ENCODE data around the gene GALNT2. TPM values are rescaled to one million over a fixed set of nuclear protein-coding genes. Genes with fewer than 3 reads are reported as not detected.
A peak's percentile ranks its signal among the peaks of the same experiment; 100 is the strongest.

Gene GALNT2
- total and polyA plus RNA-seq, 2 of the 13 experiments (the other 11 are each of a cell fraction or from before 2014, with no cell fraction given) = 39.3 to 39.6 TPM

DNA sequence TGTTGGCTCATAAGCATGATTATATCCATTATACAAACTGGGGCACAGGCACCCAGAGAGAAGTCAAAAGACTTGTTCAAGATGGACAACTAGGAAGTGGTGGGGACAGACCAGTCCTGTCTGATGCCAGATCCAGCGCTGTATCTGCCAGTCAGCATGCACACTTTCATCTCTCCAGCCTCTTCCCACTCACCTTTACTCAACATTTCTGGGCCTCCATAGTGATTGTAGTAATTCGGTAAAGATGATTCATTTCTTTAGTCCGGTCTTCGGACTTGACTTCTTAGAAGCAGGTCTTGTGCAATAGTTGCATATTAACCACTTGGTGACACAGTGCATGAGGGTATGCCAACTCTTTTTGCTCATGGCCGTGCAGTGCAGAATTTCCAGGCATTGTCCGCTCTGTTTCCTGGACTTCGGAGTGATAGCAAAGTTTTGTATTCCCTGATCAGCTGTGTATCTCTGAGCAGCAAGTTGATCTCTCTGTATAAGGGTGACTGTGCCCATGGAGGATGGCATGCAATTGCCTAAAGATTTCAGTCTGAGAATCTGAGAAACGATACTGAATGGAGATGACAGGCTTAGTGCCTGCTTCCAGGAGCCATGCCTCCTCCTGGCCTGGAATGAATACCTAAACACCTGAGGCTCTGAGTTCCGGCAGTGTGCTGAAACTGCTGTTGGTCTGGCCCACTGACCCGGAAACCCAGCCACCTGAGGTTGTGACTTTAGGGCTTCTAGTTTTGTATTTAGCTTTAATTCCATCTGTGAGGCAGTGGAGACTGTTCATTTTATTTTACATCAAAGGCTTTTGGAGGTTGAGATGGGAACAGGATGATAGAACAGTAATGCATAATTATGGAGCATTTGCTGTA is 39.0 kb downstream of the GALNT2 start (continued):
- TF ChIP-seq ZMYM4 (CRISPR knock-in tag; IDR thresholded peaks at IDR 0.05) (peak; percentile 57), NFIB (CRISPR knock-in tag; IDR thresholded peaks at IDR 0.05; ENCODE audit: borderline replicate concordance) (no peak), ZNF17 (CRISPR knock-in tag; IDR thresholded peaks at IDR 0.05) (no peak), ZNF619 (CRISPR knock-in tag; IDR thresholded peaks at IDR 0.05) (no peak), REPIN1 (CRISPR knock-in tag; IDR thresholded peaks at IDR 0.05; ENCODE audit: borderline replicate concordance, low read depth) (no peak; the same call in 1 of the 2 replicates), ZNF670 (CRISPR knock-in tag; IDR thresholded peaks at IDR 0.05; ENCODE audit: borderline replicate concordance) (peak; percentile 80; the same call in 1 of the 2 replicates), NAIF1 (CRISPR knock-in tag; IDR thresholded peaks at IDR 0.05; ENCODE audit: borderline replicate concordance) (0 out of 2 replicates have a peak, but pooled peaks have one; percentile 32), KDM5B (CRISPR knock-in tag; IDR thresholded peaks at IDR 0.05; ENCODE audit: borderline replicate concordance) (no peak), TAF1 (CRISPR knock-in tag; IDR thresholded peaks at IDR 0.05) (no peak), CBX2 (IDR thresholded peaks at IDR 0.05; ENCODE audit: low read depth, low read length) (no peak), CBX2 (CRISPR knock-in tag; IDR thresholded peaks at IDR 0.05; ENCODE audit: low read depth) (no peak), NR2C2 (CRISPR knock-in tag; IDR thresholded peaks at IDR 0.05; ENCODE audit: borderline replicate concordance) (peak; percentile 75), ZNF543 (CRISPR knock-in tag; IDR thresholded peaks at IDR 0.05) (0 out of 2 replicates have a peak, but pooled peaks have one; percentile 50), KDM5A (IDR thresholded peaks at IDR 0.05; ENCODE audit: borderline replicate concordance, low read length) (no peak), GATA4 (IDR thresholded peaks at IDR 0.05; ENCODE audit: borderline replicate concordance, low read depth) (no peak; the same call in 1 of the 2 replicates), ZNF557 (CRISPR knock-in tag; IDR thresholded peaks at IDR 0.05) (no peak), ZBTB20 (CRISPR knock-in tag; IDR thresholded peaks at IDR 0.05; ENCODE audit: borderline replicate concordance, low read depth) (peak; percentile 39; the same call in 1 of the 2 replicates), FOXP1 (IDR thresholded peaks at IDR 0.05) (no peak), FOXP1 (CRISPR knock-in tag; IDR thresholded peaks at IDR 0.05) (peak; percentile 64), ZNF18 (CRISPR knock-in tag; IDR thresholded peaks at IDR 0.05; ENCODE audit: insufficient replicate concordance) (no peak), JUN (CRISPR knock-in tag; IDR thresholded peaks at IDR 0.05) (peak; percentile 86), ZNF180 (CRISPR knock-in tag; IDR thresholded peaks at IDR 0.05; ENCODE audit: borderline replicate concordance, low read depth) (no peak), SRY (CRISPR knock-in tag; IDR thresholded peaks at IDR 0.05) (no peak), ZKSCAN1 (IDR thresholded peaks at IDR 0.05; ENCODE audit: low read length) (no peak)
- TF ChIP-seq, protein P1, sequence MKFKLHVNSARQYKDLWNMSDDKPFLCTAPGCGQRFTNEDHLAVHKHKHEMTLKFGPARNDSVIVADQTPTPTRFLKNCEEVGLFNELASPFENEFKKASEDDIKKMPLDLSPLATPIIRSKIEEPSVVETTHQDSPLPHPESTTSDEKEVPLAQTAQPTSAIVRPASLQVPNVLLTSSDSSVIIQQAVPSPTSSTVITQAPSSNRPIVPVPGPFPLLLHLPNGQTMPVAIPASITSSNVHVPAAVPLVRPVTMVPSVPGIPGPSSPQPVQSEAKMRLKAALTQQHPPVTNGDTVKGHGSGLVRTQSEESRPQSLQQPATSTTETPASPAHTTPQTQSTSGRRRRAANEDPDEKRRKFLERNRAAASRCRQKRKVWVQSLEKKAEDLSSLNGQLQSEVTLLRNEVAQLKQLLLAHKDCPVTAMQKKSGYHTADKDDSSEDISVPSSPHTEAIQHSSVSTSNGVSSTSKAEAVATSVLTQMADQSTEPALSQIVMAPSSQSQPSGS (CRISPR knock-in tag; IDR thresholded peaks at IDR 0.05) = peak; percentile 85; the same call in 1 of the 2 replicates
- TF ChIP-seq, protein P2, sequence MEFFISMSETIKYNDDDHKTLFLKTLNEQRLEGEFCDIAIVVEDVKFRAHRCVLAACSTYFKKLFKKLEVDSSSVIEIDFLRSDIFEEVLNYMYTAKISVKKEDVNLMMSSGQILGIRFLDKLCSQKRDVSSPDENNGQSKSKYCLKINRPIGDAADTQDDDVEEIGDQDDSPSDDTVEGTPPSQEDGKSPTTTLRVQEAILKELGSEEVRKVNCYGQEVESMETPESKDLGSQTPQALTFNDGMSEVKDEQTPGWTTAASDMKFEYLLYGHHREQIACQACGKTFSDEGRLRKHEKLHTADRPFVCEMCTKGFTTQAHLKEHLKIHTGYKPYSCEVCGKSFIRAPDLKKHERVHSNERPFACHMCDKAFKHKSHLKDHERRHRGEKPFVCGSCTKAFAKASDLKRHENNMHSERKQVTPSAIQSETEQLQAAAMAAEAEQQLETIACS (CRISPR knock-in tag; IDR thresholded peaks at IDR 0.05) = no peak
- TF ChIP-seq, protein P3, sequence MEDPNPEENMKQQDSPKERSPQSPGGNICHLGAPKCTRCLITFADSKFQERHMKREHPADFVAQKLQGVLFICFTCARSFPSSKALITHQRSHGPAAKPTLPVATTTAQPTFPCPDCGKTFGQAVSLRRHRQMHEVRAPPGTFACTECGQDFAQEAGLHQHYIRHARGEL (CRISPR knock-in tag; IDR thresholded peaks at IDR 0.05) = no peak

Data from HepG2 (cell line).